Iris pigment epithelial cell (primary cell): Measurements from ENCODE around the gene ZRSR2.
"Not testable (repeated sequence)": the region's sequence is repeated elsewhere in the genome, so short reads cannot be mapped to it uniquely, and the experiment has no call there.

Experiments
- DNase-seq: peaks from one replicate; pipeline ENCODE4 v3.0.0-alpha.2; 2011; ENCODE audit warnings: low read depth

Gene ZRSR2

GRCh38 chrX:15789979-15790768, at the start of gene ZRSR2:
ZRSR2 (plus strand) TSS chrX:15790484; CDS start chrX:15790496, 12 bp downstream.
- peak; percentile 89 for DNase-seq

- DNase-seq, result no peak
Measured at GRCh38 chrX:15744181-15744867, 46.0 kb upstream of the ZRSR2 start.

GRCh38 chrX:15745179-15745578, 45.1 kb upstream of the ZRSR2 start:
- DNase-seq, result peak; percentile 63

- not testable (repeated sequence) for DNase-seq
Measured at GRCh38 chrX:15746651-15747050, 43.6 kb upstream of the ZRSR2 start.

GRCh38 chrX:15747626-15748173, 42.6 kb upstream of the ZRSR2 start:
- no peak for DNase-seq

- DNase-seq, result no peak
Measured at GRCh38 chrX:15748841-15749240, 41.4 kb upstream of the ZRSR2 start.

- peak; percentile 41 for DNase-seq
Measured at GRCh38 chrX:15749642-15750610, 40.4 kb upstream of the ZRSR2 start.

GRCh38 chrX:15750611-15751154, 39.6 kb upstream of the ZRSR2 start:
- DNase-seq, result no peak

- DNase-seq, result no peak
Measured at GRCh38 chrX:15751155-15751819, 39.0 kb upstream of the ZRSR2 start.

GRCh38 chrX:15755091-15755490, 35.2 kb upstream of the ZRSR2 start:
- no peak for DNase-seq

GRCh38 chrX:15758140-15758539, 32.1 kb upstream of the ZRSR2 start:
- DNase-seq, result no peak

GRCh38 chrX:15759886-15760285, 30.4 kb upstream of the ZRSR2 start:
- not testable (repeated sequence) for DNase-seq

GRCh38 chrX:15761564-15762191, 28.6 kb upstream of the ZRSR2 start:
- no peak for DNase-seq

- peak; percentile 34 for DNase-seq
Measured at GRCh38 chrX:15769300-15769954, 20.9 kb upstream of the ZRSR2 start.

- DNase-seq, result no peak
Measured at GRCh38 chrX:15781961-15782699, 8.2 kb upstream of the ZRSR2 start.

- no peak for DNase-seq
Measured at GRCh38 chrX:15785176-15785750, 5.0 kb upstream of the ZRSR2 start.

- DNase-seq, result no peak
Measured at GRCh38 chrX:15786915-15787314, 3.4 kb upstream of the ZRSR2 start.

GRCh38 chrX:15790769-15791290, 546 bp downstream of the ZRSR2 start:
- DNase-seq, result peak; percentile 17

GRCh38 chrX:15797707-15798106, 7.4 kb downstream of the ZRSR2 start:
- DNase-seq, result no peak
